GM08714 (cell line): ENCODE data around the gene XPR1.

Experiments used
- H3K4me3 ChIP-seq: fragments of 200-500 bp; sonication (Bioruptor generic); 2 replicates; pipeline ENCODE4 v1.5.1; 2014; ENCODE audit warnings: mild to moderate bottlenecking, low read length, inconsistent platforms
- ZNF274 ChIP-seq: IDR thresholded peaks from 2 replicates; pipeline ENCODE4 v1.6.1; 2012; ENCODE audit warnings: mild to moderate bottlenecking, low read depth, low read length

Gene XPR1

DNA sequence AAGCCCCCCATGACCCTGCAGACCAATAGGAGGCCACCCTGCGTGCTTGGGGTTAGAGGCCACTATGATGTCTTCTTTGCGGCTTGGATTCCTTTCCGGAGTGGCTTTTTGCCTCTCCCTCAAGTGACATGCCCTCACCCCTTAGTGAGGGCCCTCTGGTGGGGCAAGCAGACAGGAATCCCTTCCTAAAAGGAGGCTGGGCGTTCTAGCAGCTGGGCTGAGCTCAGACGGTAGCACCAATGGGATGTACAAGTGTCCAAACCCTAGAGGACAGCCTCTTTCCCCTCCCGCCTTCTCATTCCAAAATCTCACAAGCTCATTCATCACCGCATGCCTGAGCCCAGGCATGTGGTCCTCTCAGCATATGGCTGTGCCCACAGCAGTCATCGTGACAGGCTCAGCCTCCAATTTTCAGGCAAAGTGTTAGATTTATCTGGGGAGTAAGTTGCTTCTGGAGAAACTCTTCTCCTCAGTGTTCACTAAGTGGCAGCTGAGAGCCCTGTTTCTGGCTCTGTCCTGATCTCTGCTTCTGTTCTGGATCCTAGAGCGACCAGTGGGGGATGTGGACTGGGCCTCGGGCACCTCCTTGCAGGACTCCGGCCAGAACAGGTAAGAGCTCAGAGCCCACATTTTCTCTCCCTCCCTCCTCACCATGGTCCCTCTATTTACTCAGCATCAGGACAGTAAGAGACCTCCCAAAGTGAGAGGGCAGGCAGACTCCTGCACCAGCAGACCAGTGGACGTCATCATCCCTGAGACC, 285.7 kb downstream of the XPR1 start:
- no peak overlapping the region for H3K4me3 ChIP-seq
- no peak for TF ChIP-seq ZNF274

DNA sequence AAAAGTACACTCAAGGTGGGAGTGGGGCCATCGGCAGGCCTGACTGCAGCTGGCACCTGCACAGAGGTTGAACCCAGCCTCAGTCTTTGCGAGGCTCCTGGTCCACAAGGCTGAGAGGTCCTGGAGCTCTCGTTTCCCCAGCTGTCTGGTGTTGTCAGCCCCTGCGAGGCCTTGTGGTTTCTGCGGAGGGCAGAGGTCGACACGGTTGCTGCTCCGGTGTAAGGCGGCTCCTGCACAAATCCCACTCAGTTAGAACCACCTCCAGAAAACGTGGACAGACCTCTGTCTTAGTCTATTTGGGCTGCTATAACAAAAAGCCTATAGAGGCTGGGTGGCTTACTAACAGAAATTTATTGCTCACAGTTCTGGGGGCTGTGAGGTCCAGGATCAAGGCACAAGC, 286.7 kb downstream of the XPR1 start:
- no peak for TF ChIP-seq ZNF274
- no peak overlapping the region for H3K4me3 ChIP-seq

GRCh38 chr1:180919183-180919700, 287.4 kb downstream of the XPR1 start:
- H3K4me3 ChIP-seq = no peak overlapping the region
- TF ChIP-seq ZNF274 = no peak

- TF ChIP-seq ZNF274 = no peak
- H3K4me3 ChIP-seq = no peak overlapping the region
Observed at GRCh38 chr1:180920193-180920592, 288.4 kb downstream of the XPR1 start.

DNA sequence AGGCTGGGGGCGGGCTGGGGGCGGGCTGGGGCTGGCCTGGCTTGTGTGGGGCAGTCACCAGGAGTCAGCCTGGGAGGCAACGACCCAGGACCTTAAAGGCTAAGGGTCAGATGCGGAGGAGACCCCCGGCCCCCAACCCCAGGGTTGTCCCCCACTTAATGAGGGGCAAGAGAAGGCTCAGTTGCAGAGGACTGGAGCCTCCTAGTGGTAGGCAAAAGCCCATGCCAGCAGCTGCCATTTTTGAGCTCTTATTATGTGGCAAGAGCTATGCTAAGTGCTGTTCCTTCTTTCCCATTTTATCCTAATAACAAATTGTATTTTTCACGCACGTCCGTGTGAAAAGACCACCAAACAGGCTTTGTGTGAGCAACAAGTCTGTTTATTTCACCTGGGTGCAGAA, 288.9 kb downstream of the XPR1 start:
- H3K4me3 ChIP-seq = no peak overlapping the region
- no peak for TF ChIP-seq ZNF274

DNA sequence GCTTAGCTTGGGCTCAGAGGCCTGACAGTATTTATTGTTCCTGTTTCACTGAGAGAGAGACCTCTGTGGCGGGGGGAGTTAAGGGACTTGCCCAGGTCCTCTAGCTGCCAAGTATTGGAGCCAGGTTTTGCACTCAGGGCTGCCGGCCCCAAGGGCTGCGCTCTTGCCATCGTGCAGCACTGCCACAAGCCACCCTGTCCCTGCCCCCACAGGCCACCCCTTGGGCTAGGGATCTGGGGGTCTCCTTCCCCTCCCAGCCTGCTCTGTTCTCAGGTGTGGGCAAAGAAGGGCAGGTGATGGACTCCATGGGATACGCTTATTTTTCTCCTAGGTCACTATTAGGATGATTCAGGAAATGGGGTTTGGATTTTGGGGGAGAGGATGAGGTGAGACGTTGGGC, 289.6 kb downstream of the XPR1 start:
- no peak overlapping the region for H3K4me3 ChIP-seq
- TF ChIP-seq ZNF274 = no peak

DNA sequence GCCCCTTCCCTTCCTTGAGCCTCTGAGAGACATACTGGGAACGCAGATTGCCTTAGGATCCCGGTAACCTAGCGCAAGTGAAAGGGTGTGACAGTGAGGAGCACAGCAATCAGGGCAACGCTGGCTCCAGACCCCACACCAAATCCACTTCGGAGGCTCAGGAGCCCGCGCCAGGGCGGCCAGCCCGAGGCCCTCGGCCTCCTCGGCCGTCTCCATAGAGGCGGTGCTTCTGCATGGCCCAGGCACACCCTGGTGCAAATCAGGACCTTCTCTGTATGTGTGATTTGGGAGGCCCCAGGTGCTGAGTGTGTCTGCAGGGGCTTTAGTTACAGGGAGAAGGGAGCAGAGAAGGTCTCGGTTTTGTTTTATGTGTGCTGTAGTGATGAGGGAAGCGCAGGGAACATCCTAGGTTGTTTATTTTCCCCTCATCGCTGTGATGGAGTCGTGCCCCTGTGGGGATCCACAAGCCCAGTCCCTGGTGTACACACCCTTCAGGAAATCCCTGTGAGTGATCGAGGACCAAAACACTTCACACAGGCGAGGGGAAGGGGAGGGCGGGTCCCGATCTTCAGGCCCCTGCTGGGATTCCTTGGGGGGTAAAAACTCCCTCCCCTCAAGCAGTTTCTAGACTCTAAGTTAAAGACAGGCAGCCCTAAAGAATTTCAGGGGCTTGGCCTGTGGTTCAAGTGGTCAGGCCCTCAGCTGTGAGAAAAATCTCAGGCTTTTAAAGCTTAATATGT, 290.2 kb downstream of the XPR1 start:
- no peak for TF ChIP-seq ZNF274
- no peak overlapping the region for H3K4me3 ChIP-seq

DNA sequence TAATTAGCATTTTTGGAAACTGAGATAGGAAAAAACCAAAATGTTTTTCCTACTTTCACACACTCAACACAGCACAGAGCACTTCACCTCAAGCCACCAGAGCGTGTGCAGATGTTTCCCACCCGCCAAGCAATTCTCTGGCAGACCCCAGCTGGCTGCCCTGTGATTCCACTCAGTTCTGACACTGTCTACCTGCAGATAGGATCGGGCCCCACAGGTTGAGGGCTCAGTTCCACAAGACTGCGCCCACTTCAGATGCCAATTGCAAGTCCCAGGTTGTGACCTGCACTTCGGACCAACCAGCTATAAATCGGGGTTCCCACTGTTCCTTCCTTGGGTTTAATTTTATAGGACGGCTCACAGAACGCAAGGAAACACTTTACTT, 290.8 kb downstream of the XPR1 start:
- no peak overlapping the region for H3K4me3 ChIP-seq
- no peak for TF ChIP-seq ZNF274

- no peak overlapping the region for H3K4me3 ChIP-seq
- TF ChIP-seq ZNF274 = no peak
Observed at GRCh38 chr1:180923021-180923841, 291.4 kb downstream of the XPR1 start.

DNA sequence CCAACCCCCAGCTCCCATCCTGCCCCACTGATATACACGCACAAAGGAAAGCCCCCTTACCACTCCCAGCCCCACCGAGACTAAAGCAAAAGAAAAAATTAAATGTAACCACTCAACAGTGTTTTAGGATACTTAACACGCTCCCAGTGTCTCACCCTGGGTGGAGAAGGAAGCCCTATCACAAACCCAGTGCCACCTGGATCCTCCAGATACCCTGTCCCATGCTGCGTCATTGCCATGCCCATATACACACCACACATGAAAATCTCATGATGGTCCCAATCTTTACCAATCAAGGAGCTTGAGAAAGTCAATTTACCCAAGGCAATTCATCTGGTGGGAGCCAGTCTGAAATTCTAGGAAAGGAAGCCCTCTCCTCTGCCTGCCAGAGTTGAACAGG, 292.1 kb downstream of the XPR1 start:
- TF ChIP-seq ZNF274 = no peak
- H3K4me3 ChIP-seq = no peak overlapping the region

DNA sequence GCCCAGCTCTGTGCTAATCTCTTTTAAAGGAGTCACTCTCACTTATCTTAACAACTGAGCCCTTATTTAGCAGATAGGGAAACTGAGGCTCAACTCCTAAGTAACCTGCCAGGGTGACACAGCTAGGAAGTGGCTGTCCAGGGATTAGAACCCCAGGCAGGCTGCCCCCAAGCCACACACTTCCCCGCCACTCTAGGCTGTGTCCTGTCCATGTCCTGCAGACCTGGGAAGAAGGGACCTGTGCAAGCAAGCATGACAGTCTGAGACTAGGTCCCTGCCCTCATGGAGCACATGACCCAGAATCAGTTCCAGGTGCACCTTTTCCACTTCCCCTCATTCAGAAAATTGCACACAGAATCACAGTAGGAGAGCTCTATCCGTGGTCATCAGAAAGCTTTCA, 293.1 kb downstream of the XPR1 start:
- no peak for TF ChIP-seq ZNF274
- no peak overlapping the region for H3K4me3 ChIP-seq

- H3K4me3 ChIP-seq = no peak overlapping the region
- no peak for TF ChIP-seq ZNF274
Observed at GRCh38 chr1:180925471-180926051, 293.7 kb downstream of the XPR1 start.

- no peak overlapping the region for H3K4me3 ChIP-seq
- TF ChIP-seq ZNF274 = no peak
Observed at GRCh38 chr1:180926164-180926981, 294.6 kb downstream of the XPR1 start.
